H1 (cell line): ENCODE measurements around the gene ADM.

Experiments
- CTCF ChIP-seq, 3 experiments: IDR thresholded peaks; 1 replicate in 2 of 3; 2 replicates in 1 of 3; pipeline versions ENCODE4 v1.5.1 to v1.6.1; 2011; ENCODE audit warnings: low read length in 3 of 3, mild to moderate bottlenecking in 3 of 3, inconsistent platforms in 2 of 3, low read depth in 1 of 3, moderate library complexity in 1 of 3; ENCODE audit not compliant: insufficient read depth in 1 of 3; ENCODE audit errors: control extremely low read depth in 1 of 3
- E2F6 ChIP-seq: IDR thresholded peaks from 2 replicates; pipeline ENCODE4 v1.6.1; 2012; ENCODE audit warnings: inconsistent platforms
- EZH2 ChIP-seq: fragments of 200-600 bp; sonication (generic); IDR thresholded peaks from 2 replicates; pipeline ENCODE4 v1.7.1; 2012; ENCODE audit warnings: low read depth, mild to moderate bottlenecking, moderate library complexity, low read length, inconsistent platforms; ENCODE audit not compliant: severe bottlenecking
- POLR2A ChIP-seq, 2 experiments: IDR thresholded peaks; 1 replicate in 1 of 2; 2 replicates in 1 of 2; pipeline ENCODE4 v1.6.1; 2011; ENCODE audit warnings: low read depth in 2 of 2, low read length in 2 of 2, mild to moderate bottlenecking in 2 of 2; ENCODE audit errors: control extremely low read depth in 1 of 2
- YY1 ChIP-seq: IDR thresholded peaks from 2 replicates; pipeline ENCODE4 v1.6.1; 2011; ENCODE audit warnings: low read depth, mild to moderate bottlenecking, low read length

GRCh38 chr11:10352921-10353550, 48.2 kb downstream of the ADM start:
- no peak for TF ChIP-seq POLR2A (IDR thresholded peaks at IDR 0.05; ENCODE audit: control extremely low read depth in 1 of 2, low read depth in 2 of 2, low read length in 2 of 2)
- TF ChIP-seq CTCF (IDR thresholded peaks at IDR 0.05; ENCODE audit: control extremely low read depth in 1 of 3, insufficient read depth in 1 of 3, low read depth in 1 of 3, low read length in 3 of 3), result no peak
- TF ChIP-seq YY1, result no peak
- no peak for TF ChIP-seq EZH2
- TF ChIP-seq E2F6, result no peak
